Ureter (tissue), 1 donor: ENCODE data around the gene SCCPDH. TPM values are rescaled to one million over a fixed set of nuclear protein-coding genes. Genes with fewer than 3 reads are reported as not detected.

Experiments used
- DNase-seq: peaks from one replicate; pipeline ENCODE4 v3.0.0-alpha.2; 2020; ENCODE audit warnings: low spot score
- total RNA-seq: library from RNA; stranded (reverse); gene quantifications from one replicate; pipeline ENCODE4 v1.2.4, GENCODE V29; 2023
- donor health status: DM: yes; HTN: yes; CAD: no.

Gene SCCPDH
- total RNA-seq, 1 donor from 2014 or later = 108 TPM

GRCh38 chr1:246785494-246786111, 61.4 kb downstream of the SCCPDH start:
- no peak for DNase-seq

GRCh38 chr1:246786606-246787238, 62.5 kb downstream of the SCCPDH start:
- no peak for DNase-seq

- no peak for DNase-seq
Measured at GRCh38 chr1:246787781-246788513, 63.7 kb downstream of the SCCPDH start.

GRCh38 chr1:246788895-246789338, 64.7 kb downstream of the SCCPDH start:
- no peak for DNase-seq

- DNase-seq = no peak
Measured at GRCh38 chr1:246789454-246790339, 65.5 kb downstream of the SCCPDH start.

GRCh38 chr1:246790364-246790763, 66.2 kb downstream of the SCCPDH start:
- no peak for DNase-seq

GRCh38 chr1:246790833-246791232, 66.6 kb downstream of the SCCPDH start:
- no peak for DNase-seq

- no peak for DNase-seq
Measured at GRCh38 chr1:246791303-246791918, 67.2 kb downstream of the SCCPDH start.

GRCh38 chr1:246792603-246793002, 68.4 kb downstream of the SCCPDH start:
- DNase-seq = no peak

GRCh38 chr1:246793356-246793896, 69.2 kb downstream of the SCCPDH start:
- no peak for DNase-seq

- no peak for DNase-seq
Measured at GRCh38 chr1:246794048-246794827, 70.0 kb downstream of the SCCPDH start.

- DNase-seq = no peak
Measured at GRCh38 chr1:246794828-246795671, 70.8 kb downstream of the SCCPDH start.

- DNase-seq = no peak
Measured at GRCh38 chr1:246795906-246796694, 71.9 kb downstream of the SCCPDH start.

- no peak for DNase-seq
Measured at GRCh38 chr1:246797157-246797556, 72.9 kb downstream of the SCCPDH start.

GRCh38 chr1:246797597-246797996, 73.4 kb downstream of the SCCPDH start:
- no peak for DNase-seq

GRCh38 chr1:246798107-246798506, 73.9 kb downstream of the SCCPDH start:
- no peak for DNase-seq

GRCh38 chr1:246798606-246799496, 74.6 kb downstream of the SCCPDH start:
- no peak for DNase-seq

- no peak for DNase-seq
Measured at GRCh38 chr1:246800356-246800755, 76.1 kb downstream of the SCCPDH start.
